Stimulated activated CD4-positive, alpha-beta T cell treated with anti-CD3 and anti-CD28 coated beads, TNF-alpha, amount 100 ng/mL, for 4 hours (primary cell): ENCODE measurements around the gene PCDH12.
A peak's percentile ranks its signal among the peaks of the same experiment; 100 is the strongest.

Source experiments
- DNase-seq, 3 experiments: peaks; one replicate each; pipeline ENCODE4 v3.0.0-alpha.2; 2020; ENCODE audit warnings: low read depth in 3 of 3

Gene PCDH12

DNA sequence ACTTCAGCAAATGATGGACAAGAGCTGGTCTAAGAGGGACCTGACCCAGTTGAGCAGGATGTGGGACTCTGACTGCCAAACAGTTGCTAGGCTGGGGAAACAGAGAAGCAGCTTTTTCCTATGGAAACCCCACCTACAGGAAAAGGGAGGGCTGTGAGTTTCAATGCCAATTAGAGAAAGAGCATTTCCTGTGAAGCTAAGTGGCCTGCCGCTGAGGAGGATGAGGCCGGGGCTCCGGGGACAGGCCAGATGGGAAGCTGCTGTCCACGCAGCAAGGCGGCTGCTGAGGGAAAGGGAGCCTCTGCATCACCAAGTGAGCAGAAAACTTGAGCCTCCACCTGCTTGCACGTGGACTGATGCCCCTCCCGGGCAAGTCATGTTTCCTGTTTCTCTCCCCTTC is at the start of gene PCDH12:
PCDH12 (minus strand) TSS at position 90 of the 400 bp plus-strand sequence. CDS start 351 bp downstream, outside the sequence.
- no peak for DNase-seq

DNA sequence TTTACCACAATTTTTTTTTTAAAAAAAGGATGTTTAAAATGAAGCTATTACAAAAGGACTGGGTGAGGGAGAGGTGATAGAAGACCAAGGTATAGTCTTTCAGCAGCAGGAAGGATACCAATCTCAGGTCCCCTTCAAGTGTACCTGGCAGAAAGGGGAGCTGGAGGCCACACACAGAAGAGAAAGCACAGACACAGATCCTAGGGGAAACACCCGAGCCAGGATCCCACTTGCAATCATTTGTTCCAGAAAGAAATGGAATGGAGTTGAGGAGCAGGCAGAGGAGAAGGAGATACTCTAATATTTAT is 49.2 kb upstream of the PCDH12 start:
- DNase-seq, result no peak

DNA sequence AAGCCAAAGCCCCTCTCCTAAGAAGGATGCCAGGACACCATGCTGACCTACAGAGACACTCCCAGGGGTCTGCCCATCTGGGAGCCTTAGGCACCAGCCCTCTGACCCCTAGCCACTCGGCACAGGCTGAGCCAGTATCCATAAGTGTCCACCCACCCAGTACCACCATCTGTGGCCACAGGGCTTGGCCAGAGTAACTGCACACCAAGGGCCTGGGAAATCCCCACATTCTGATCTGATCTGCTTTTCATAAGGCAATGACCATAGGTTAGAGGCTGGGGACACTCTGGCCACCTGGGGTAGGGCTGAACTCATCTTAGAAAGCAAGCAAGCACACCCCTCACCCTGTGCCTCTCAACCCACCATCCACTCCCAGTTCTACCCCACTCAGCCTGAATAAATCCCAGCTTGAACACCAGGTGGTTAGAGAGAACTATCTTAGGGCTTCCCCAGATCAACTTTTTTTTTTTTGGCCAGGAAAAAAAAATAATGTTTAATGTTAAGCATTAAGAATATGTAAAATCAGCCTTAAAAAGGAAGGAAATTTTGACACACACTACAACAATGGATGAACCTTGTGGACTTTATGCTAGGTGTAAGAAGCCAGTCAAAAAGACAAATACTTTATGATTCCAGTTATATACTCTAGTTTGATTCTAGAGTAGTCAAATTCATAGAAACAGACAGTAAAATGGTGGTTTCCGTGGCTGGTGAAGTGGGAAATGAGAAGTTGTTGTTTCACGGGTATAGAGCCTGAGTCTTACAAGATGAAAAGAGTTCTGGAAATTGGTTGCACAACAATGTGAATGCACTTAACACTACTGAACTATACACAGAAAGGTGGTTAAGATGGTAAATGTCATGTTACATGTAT is 48.6 kb upstream of the PCDH12 start:
- no peak for DNase-seq

DNA sequence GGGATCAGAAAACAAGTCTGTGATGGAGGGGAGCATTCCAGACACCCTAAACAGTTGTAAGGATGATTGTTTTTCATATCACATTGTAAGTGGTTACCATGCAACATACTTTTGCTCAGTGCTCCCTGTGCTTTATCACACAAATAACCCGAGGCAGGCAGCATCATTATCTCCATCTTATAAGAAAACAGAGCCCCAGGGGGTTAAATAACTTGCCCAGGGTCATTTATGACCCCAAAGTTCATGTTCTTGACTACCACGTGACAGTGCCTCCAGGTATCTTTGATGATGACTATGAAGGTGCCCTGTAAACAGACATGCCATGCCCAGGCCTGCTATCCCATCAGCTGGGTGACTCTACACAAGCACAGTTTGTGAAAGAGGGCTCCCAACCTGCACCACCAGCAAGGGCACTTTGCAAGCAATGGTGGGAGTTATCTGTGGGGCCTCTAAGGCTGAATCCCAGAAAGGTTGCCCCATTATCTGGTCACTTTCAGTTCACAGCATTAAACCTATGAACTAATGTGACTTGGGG is 45.3 kb upstream of the PCDH12 start:
- no peak for DNase-seq

DNA sequence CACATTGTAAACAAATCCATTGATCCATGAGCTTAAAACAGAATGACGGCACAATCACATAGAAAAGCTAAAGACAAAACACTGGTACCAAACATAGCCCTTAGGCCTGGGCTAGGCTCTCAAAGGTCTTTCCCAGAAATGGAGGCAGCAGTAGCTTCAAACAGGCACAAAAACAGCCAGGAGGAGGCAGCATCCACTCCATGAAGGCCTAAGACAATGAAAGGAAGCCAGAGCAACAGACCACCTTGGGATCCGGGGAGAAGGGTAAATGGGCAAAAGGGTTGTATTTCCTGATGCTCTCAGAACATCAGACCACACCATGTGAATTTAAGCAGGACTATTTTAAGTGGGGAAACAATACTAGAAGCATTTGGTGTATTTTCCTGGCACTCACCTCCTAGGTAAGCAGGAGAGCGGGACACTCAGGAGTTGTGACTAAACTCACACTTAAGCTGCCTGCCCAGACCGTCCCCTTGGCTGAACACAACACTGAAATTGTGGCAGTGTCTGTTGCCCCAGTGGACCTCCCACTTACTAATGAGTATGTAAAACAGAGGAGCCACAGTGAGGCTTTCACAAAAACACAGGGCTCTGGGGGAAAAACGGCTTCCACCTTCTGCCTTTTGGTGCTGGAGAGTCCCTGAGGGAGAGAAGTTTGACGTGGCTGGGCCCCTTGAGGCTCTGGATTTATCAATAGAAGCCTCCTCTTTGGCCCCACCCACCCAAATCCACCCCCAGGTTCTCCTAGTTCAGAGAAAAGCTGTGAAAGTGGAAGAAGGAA is 42.9 kb upstream of the PCDH12 start:
- no peak for DNase-seq

DNA sequence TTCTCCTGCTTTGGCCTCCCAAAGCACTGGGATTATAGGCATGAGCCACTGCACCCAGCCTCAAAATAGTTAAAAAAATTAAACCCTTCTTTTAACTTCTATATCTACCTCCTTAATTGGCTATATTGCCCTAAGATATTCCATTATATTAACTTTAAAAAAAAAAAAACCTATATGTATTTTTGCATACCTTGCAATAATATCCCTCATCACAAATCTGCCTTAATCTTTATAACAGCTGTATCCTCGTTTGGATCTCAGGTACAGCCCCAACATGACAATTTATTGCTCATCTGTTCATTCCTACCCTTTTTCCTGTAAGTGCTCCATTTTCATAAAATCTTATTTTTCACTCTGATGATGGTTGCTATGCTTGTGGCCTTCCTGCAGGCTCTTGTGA is 42.2 kb upstream of the PCDH12 start:
- no peak for DNase-seq

DNA sequence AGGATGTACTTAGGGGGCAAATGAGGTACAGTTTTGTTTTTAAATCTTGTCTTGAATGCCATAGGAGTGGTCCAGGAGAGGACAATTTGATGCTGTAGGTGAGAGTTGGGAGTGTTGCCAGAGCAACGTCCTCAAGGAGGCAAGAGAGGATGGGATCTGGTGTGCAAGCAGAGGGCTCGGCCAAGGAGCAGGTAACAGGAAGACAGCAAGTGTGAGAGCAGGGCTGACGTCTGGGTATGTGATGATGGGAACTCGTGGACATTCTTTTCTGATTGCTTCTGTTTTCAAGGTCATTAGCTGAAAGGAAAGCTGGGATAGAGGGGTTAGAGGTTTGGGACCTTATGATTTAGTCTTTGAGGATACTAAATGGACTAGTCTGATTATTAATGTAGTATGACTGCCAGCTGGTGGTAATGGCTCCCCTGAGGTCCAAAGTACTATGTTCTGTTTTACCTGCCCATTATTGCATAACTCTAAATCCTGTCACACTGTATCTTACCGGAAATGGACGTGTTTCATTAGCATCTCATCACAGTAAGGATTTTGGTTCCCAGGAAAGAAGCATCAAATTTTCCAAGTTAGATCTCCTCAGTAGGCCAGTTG is 39.5 kb upstream of the PCDH12 start:
- no peak for DNase-seq

DNA sequence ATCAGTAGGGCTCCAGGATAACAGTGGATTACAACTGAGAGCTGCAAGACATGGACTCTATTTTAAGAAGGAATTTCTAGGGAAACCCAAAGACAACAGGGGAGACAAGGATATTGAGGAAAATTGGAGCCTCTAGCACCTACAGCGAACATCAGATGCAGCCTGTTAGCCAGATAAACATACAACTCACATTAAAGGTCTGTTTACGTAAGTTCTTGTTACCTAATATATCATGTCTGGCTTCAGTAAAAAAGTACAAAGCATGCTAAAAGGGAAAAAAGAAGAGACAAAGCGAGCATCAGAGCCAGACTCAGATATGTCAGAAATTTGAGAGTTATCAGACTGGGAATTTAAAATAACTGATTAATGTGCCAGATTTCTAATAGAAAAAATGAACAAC is 37.7 kb upstream of the PCDH12 start:
- DNase-seq, result no peak

DNA sequence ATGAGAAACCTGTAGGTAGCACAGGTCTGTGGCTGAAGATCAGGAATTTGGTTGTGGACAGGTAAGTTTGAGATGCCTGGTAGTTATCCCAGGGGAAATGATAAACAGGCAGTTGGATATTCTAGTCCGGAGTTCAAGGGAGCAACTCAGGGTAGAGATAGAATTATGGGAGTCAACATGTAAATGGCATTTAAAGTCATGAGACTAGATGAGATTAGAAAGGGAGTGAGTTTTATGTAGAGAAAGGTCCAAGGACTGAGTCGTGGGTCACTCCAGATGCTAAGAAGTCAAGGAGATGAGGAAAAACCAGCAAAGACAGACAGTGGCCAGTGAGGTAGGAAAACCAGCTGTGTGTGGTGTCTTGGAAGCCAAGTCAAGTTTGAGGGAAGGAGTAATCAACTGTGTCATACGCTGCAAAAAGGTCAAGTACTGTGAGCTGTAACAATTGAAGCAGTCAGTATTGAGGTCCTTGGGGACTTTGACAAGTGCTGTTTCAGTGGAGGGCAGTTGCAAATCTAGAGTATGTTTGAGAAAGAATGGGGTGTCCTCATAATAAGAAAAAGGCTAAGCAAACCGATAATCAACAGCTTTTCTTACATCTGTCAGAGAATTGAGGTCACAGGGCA is 36.6 kb upstream of the PCDH12 start:
- DNase-seq, result no peak

DNA sequence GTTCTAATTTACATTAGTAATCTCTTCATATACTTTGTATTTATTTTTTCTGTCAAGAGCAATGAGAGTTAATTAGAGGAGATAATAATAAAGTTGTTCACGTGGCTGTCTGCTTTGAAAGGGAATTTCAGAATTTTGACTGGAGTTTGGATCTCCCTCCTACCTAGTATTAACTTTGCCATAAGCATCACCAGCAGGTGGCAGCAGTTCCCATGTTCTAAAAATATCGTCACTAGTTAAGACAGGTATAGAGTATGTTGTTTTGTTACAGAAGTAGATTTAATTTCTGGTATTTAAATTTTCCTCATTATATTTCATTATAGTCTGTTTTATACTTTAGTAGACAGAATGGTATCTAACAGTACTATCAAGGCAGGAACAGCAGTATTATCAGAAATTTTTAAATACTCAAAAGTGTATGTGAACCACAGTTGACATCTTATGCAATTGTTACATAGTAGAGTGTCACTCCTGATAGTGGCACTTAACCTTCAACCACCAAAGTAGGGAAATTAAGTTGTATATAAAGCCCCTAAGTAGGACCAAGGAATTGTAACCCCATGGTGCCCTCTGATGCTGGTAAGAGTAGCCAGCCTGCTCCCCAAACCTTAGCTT is 34.5 kb upstream of the PCDH12 start:
- peak; percentile 60 to 76 (median 64) for DNase-seq

DNA sequence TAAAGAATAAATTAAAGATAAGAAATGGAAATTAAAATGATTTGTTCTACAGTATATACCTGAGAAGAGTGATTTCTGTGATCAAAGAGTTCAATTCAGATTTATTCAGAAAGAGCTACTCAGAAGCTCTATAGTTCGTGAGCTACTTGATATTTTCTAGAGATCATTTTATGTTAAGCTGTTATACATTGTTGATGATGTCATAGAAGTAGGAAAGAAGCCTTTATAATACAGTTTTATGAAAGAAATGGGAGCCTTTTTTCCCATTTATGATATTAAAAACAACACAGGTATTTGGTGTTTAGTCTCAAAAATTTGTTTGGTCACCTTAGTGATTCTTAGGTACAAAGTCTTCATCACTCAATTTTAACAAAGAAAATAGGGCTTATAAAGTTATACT is 31.7 kb upstream of the PCDH12 start:
- no peak for DNase-seq

DNA sequence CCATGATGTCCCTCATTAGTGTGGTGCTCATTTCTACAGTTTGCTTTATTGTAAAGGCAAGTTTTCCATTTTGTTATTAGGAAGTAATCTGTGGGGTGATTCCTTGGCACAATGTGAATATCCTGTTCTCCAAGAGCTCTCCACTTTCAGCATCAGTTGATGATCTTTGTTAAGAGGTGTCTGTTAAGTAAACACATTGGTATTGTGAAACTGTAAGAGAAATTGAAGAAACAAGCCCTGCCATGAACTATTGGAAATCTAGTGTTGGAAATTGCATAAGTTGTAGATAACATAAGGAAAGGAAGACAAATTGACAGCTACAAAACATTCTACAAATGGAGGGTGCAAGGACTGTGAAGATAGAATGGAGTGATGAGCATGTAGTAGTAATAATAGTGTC is 28.1 kb upstream of the PCDH12 start:
- no peak for DNase-seq

DNA sequence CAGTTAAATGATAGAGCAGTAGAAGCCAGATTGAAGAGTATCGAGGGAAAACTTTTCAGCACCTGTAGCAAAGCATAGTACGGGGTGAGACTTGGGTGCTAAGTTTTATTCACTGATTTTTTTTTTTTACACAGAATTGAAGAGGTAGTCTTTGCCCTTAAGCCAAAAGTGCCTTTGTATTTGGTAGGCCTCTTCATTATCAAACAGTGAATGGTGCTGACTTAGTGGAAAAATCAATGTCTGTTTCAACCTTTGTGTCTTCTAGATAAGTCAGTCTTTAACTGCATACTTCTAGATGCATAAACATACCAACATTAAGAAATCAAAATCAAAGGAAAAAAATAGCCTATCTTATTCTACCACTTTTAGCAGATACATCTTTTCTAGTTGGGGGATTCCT is 24.6 kb upstream of the PCDH12 start:
- no peak for DNase-seq

DNA sequence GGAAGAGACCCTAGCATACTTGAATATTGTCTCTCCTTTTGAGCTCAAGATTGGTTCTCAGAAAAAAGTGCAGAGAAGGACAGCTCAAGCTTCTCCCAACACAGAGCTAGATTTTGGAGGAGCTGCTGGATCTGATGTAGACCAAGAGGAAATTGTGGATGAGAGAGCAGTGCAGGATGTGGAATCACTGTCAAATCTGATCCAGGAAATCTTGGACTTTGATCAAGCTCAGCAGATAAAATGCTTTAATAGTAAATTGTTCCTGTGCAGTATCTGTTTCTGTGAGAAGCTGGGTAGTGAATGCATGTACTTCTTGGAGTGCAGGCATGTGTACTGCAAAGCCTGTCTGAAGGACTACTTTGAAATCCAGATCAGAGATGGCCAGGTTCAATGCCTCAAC is 20.4 kb upstream of the PCDH12 start:
- no peak for DNase-seq

DNA sequence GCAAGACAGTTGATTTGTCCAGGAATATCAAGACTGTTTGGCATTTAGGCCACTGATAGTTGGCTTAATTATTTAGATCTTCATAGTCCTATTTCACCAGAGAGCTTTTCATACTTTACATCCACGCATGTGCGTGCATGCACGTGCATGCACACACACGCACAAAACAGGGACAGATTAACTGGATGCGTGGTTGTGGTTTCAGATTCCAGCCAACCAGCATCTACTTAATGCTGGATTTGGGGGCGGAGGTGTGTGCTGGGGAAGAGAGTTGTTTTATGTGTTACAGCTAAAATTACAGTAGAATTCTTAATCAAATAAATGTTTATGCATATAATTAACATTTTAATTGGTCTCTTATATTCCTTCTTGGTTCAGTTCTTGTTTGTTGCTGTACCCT is 18.2 kb upstream of the PCDH12 start:
- no peak for DNase-seq

DNA sequence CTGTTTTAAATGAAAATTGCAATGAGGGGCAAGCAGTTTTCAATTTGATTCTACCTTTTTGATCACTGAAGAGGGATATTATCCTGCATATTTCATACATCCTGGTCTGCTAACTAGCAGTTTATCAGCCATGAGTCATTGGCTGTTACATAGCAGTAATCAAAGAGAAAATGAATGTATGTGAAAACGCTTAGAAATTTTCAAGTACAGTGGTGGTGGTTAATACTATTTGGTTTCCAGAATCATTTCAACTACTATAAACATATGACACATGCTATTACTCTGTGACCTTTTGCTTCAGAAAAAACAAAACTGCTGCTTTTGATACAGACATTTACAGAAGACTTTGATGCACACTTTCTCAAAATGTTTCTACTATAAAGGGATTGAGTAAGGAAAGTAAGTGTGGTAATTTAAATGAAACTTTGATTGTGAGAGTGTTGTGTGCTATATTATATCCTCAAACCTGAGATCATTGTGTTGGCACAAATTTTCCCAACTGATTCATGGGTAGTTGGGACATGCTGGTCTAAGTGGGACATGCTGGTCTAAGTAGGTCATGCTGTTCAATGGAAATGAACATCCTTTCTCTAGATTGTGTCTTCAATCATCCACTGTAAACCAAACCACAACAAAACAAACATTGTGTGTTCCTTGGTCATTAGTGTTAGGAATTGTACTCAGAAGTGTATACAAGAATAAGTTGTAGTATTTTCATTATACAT is 16.0 kb upstream of the PCDH12 start:
- no peak for DNase-seq

DNA sequence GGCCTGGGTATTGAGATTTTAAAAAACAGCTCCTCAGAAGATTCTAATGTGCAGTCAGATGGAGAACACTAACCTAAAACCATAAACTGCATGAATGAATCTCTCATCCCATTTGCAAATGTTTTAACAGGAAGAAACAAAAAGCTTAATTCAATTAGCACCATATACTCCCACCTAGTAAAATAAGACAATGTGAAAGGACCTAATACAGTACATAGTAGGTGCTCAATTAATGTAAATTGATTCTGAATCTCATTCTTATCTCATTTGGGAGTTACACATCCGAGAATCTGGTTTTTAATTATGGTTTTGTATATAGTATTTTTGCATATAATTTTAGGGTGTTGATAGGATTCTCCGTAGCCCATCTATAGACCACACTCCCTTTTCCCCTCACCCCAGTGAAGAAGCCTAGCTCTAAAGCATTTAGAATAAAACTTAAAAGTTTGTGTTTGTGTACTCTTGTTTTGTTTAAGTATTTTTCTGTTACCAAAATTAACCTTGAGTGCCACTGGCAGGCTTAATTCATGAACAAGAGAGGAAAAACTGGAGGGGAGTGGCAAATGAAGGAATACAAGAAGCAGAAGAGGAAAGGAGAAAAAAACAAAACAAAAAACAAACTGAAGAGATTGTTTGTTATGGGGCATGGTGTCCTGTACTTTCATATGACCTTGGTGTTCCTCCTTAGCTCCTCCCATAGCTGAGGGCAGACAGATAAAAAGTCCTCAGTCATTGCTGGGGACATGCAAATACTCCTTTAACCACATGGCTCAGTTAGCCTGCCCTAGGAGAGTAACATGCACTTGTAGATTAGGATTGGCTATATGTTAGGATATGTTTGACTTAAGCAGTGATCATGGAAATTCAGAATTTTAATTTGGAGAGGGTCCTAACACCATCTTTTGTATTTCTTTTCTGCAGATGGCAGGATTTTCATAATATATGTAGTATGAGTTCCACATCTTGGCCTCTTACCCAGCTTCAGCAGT is 12.1 kb upstream of the PCDH12 start:
- DNase-seq, result no peak

DNA sequence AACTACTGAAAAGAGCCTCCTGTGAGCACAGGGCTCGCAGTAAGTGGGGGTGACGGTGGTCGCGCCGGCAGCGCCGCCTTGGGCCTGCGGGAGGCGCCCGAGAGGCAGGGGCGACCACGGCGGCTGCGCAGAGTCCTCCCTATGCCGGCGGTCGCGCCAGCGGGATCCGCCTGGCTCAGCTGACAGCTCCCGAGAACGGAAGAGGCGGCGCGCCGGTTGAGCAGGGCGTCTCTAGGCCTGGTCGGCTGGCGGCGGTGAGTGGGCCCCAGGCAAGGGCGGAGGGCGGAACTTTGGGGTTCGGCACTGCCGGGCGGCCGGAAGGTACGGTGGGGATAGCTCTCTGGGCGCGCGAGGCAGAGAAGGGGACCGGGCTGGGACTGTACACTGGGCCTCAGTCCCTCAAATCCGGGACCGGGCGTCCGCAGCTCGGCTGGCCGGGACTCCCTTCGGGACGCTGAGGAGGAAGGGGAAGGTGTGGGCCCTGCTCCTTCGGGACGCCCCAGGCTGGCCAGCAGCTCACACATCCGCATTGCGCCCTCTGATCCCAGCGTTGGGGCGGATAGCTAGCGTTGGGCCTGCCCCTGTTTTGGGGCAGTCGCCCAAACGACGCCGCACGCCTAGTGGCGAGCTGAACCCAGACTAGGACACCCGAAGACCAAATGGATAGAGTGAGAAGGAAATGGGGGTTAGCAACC is 11.1 kb upstream of the PCDH12 start, which contains the start of gene RNF14:
RNF14 (plus strand) TSS at position 192 of the 695 bp plus-strand sequence. CDS start 4,484 bp downstream, outside the sequence.
- peak; percentile 79 to 89 (median 83) for DNase-seq

DNA sequence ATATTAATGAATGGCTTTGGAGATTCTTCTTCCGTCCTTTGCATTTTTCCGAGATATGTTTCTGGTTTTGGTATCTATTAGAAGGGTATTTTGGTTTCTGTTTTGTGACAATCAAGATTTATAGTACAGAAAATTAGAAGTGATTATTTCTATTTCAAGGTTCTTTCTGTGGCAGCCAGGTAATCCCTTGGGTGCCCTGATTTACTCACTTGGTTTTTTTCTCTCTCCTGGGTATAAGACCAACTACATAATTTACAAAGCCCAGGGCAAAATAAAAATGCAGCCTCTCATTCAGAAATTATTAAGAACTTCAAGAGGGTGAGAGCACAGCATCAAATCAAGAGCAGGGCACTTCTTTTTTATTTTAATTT is 8.9 kb upstream of the PCDH12 start:
- DNase-seq, result no peak
